Measurements from ENCODE around the gene MAP2K5.

Gene MAP2K5

DNA sequence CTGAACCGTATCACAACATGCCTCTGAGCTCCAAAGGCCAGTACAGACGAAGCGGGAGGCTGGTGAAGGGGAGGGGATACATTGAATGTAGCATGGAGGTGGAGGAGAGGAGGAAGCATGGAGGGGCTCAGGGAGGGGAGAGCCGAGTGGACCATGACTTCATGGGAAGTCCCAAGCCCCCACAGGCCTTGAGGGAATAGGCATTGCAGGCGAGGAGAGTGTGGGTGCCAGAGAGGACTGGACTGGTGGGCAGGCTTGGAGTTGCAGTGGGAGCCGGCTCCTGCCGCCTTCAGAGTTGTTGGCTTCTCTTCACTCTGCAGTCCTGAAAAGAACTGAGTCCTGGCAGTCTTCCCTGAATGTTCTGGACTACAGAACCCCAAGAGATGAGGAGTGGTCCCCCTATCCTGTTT, 300.6 kb downstream of the MAP2K5 start:
- FAIRE-seq, result no peak

DNA sequence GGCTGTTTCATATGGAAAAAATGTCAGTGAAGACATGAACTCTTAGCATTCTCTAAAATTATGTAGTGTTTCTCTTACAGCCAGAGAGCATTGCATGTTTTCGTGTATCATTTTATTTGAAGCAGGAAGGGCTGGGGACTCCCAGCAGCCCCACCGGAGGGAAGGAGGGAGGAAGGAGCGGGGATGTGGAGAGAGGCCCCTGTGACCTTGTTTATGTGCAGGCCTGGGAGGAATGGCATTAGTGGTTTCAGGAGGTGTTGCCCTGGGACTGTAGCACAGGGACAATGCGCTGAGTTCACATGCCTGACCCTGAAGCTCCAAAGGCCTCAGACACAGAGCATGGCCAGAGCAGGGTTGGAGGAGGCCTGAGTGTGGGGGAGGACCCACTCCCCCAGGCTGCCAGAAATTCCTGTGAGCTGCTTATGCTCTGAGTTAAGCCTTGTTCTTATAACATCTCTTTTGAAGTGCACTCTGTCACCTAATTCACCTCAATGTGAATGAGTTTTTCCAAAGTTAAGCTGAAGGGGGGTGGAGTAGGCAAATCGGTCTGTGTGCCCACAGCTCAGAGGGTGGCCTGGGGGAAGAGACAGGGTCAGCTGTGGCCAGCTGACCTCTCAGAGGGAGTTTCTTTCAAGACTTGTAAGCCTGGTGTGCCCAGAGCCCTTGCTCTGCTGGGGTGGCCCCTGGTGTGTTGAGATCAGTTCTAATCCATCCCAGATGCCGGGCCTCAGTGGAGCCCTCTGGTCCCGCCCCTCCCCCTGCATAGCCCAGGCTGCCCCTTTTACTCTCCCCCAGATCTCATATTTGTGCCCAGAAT, 301.3 kb downstream of the MAP2K5 start:
- no peak for FAIRE-seq

DNA sequence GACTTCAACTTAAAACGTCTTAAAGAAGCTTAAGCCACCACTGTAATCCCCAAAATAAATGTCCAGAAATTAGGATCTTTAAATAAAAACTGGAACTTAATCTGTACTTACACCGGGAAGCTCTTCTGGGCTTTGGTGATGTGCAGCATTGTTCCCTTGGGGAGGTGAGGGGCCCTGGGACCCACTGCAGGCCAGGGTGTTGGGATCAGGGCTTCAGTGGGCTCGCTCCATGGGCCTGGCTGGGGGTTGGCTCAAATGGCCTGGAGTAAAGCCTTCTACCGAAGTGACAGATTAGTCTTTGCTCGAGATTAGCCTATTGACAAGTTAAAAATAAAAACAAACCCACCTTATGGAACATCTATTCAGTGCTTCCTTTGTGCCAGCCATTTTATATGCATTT, 303.5 kb downstream of the MAP2K5 start:
- FAIRE-seq, result no peak

DNA sequence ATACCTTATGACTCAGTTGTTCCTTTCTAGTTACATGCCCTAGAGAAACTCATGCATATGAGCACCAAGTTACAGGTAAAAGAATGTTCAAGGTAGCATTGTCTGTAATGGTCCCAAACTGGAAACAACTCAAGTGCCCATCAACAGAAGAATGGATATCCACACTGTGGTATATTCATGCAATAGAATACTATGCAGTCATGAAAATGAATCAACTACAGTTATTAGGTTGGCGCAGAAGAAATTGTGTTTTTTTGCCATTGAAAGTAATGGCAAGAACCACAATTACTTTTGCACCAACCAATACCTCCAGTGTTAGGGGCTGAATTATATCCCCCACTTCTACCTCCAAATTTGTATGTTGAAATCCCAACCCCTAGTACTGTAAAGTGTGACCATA, 307.0 kb downstream of the MAP2K5 start:
- FAIRE-seq, result no peak

DNA sequence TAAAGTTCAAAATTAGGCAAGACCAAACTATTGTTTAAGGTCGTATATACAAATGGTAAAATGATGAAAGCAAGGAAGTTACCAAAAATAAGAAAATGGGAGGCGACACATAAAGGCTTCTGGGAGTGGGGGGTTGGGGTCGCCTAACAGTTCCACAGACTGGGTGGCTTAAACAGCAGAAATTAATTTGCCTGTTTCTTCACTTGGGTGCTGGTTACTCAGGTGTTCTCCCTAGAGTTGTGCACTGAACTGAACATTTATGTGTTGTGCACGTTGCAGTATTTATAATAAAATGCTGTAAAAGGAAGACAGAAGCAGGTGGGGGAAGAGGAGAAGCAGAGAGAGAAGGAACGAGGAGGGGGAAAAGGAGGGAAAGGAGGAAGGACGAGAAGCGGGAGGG, 307.8 kb downstream of the MAP2K5 start:
- no peak for FAIRE-seq

DNA sequence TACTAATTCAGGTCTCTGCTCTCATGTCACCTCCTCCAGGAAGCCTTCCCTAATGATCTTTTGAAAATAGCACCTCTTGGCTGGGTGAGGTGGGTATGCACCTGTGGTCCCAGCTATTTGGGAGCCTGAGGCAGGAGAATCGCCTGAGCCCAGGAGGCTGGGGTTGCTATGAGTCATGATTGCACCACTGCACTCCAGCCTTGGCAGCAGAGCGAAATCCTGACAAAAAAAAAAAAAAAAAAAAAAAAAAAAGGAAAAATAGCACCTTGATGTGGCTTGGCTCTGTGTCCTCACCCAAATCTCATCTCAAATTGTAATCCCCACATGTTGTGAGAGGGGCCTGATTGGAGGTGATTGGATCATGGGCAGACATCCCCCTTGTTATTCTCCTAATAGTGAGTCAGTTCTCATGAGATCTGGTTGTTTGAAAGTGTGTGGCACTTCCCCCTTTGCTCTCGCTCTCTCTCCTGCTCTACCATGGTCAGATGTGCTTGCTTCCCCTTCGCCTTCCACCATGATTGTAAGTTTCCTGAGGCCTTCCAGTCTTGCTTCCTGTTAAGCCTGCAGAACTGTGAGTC, 308.6 kb downstream of the MAP2K5 start:
- FAIRE-seq, result no peak

DNA sequence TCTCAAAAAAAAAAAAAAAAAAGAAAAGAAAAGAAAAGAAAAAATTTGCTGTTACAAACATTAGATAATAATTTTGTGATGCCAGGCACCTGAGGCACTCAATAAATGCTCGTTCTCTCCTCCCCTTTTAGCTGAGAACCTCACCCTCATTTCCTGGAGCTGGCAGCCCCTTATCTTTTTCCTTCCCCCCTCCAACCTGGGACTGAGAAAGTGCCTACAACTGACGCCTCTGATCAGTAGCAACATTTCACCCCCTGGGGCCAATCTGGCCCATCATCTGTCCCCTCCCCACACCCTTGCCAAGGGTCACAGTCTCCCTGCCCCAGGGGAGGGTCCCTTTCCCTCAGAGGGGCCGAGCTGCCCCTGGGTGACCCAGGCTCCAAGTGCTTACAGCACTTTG, 309.9 kb downstream of the MAP2K5 start:
- FAIRE-seq, result no peak

DNA sequence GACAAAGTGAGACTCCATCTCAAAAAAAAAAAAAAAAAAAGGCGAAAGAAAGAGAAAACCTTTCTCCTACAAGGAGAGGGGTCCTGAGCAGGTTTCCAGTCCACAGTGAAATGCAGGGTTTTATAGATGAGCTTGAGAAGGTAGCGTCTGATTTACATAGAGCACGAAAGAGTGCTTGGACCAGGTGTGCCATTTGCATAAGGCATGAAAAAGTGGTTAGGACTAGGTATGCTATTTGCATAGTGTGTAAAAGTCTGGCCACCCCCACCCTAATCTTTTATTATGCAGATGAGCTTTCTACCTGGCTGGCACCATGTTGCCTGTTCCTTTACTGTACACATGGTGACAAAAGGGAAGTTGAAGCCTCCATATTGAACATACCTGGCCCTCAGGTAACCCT, 311.0 kb downstream of the MAP2K5 start:
- FAIRE-seq, result no peak

DNA sequence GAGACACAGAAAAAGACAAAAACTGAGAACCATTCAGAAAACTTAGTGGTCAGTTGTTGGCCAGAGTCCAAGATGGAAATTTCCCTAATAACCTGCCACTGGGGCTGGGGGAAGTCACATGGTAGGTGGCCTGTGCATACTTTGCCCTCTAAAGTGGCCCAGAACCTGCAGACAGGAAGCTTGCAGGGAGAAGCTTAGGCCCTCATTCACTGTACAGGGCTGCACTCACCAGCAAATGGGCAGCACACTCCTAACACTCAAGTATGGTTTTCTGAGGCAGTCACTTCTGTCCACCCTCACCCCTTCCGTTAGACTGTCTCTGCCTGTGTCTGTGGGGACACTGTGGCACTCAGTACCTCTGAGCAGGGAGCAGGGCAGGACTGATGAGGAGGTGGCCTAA, 311.9 kb downstream of the MAP2K5 start:
- FAIRE-seq, result no peak

DNA sequence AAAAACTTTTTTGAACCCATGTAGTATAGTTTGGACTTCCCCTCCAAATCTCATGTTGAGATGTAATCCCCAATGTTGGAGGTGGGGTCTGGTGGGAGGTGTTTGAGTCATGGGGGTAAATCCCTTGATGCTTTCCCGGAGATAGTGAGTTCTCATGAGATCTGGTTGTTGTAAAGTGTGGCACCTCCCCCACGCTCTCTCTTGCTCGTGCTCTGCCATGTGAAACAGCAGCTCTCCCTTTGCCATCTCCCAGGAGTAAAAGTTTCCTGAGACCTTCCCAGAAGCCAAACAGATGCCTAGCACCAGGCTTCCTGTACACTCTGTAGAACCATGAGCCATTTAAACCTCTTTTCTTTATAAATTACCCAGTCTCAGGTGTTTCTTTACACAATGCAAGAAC, 313.3 kb downstream of the MAP2K5 start:
- no peak for FAIRE-seq
